ENCODE data around the gene NGEF. TPM values are rescaled to one million over a fixed set of nuclear protein-coding genes. Genes with fewer than 3 reads are reported as not detected.

The NGEF gene
- total and polyA plus RNA-seq, 2 donors, result 4.1 to 4.2 TPM

GRCh38 chr2:232898592-232899543 lies 114.2 kb downstream of the NGEF start:
- no peak for DNase-seq (ENCODE audit: extremely low spot score)
- no peaks in the 10 kb centered on the region for H3K36me3 ChIP-seq (ENCODE audit: insufficient read depth)
- H3K27ac ChIP-seq (ENCODE audit: low read depth), result no peak overlapping the region
- H3K4me1 ChIP-seq (ENCODE audit: insufficient read depth), result no peaks in the 10 kb centered on the region
- H3K4me3 ChIP-seq (ENCODE audit: low read depth, low read length), result no peak overlapping the region
- WGBS, result 63% methylated on average over 18 of the region's 18 CpGs

DNA sequence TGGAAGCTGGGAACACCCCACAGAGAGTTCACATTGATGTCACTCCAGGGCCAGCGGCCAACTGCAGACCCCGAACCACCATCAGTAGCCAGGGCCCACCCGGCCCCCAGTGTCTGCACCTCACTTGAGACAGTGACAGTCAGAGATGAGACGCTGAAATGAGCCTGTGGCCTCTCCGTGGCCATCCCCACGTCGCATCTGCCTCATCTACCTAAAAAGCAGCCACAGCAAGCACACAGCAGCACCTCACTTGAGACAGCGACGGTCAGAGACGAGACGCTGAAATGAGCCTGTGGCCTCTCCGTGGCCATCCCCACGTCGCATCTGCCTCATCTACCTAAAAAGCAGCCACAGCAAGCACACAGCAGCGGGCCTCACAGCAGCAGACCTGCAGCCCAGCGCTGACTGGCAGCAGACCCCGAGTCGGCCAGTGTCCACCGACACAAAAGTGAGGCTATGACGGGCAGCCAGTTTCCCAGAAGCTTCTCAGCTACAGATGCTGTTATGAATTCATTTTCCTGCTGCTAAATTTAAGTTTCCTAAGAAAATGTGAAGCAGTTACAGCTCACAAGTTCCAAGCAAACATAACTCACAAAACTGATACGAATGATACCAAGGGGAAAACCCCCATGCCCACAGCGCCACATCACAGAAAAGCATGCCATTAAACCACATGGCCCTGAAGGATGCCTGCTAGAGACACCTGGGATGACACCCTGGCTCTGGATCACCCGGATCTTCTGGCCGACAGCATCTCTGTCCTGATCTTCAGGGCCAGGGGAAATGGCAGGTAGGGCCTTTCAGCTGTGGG lies 115.3 kb downstream of the NGEF start:
- no peak overlapping the region for H3K27ac ChIP-seq (ENCODE audit: low read depth)
- no peak for DNase-seq (ENCODE audit: extremely low spot score)
- 92% methylated on average over 24 of the region's 24 CpGs for WGBS
- H3K4me3 ChIP-seq (ENCODE audit: low read depth, low read length), result no peak overlapping the region
- H3K4me1 ChIP-seq (ENCODE audit: insufficient read depth), result no peaks in the 10 kb centered on the region
- H3K36me3 ChIP-seq (ENCODE audit: insufficient read depth), result no peaks in the 10 kb centered on the region

GRCh38 chr2:232896720-232897597 lies 116.1 kb downstream of the NGEF start:
- no peaks in the 10 kb centered on the region for H3K4me1 ChIP-seq (ENCODE audit: insufficient read depth)
- H3K27ac ChIP-seq (ENCODE audit: low read depth), result no peak overlapping the region
- no peaks in the 10 kb centered on the region for H3K36me3 ChIP-seq (ENCODE audit: insufficient read depth)
- no peak for DNase-seq (ENCODE audit: extremely low spot score)
- no peak overlapping the region for H3K4me3 ChIP-seq (ENCODE audit: low read depth, low read length)
- 92% methylated on average over 9 of the region's 9 CpGs for whole genome bisulfite sequencing

DNA sequence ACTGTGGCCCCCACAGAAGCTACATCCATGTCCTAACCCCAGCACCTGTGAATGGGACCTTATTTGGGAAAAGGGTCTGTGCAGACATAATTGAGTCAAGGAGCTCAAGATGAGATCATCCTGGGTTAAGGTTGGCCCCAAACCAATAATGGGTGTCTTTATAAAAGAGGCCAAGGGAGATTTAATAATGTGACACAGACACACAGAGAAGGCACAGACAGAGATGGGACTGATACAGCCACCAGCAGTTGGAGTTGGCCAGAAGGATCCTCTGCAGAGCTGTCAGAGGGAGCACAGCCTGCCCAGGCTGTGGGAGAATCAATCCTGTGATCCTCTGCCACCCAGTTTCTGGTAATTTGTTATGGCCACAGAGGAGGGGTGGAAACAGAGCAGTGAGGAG lies 116.9 kb downstream of the NGEF start:
- DNase-seq (ENCODE audit: extremely low spot score), result no peak
- no peak overlapping the region for H3K4me3 ChIP-seq (ENCODE audit: low read depth, low read length)
- no peak overlapping the region for H3K27ac ChIP-seq (ENCODE audit: low read depth)
- no peaks in the 10 kb centered on the region for H3K4me1 ChIP-seq (ENCODE audit: insufficient read depth)
- H3K36me3 ChIP-seq (ENCODE audit: insufficient read depth), result no peaks in the 10 kb centered on the region

- H3K36me3 ChIP-seq (ENCODE audit: insufficient read depth), result no peaks in the 10 kb centered on the region
- no peak overlapping the region for H3K27ac ChIP-seq (ENCODE audit: low read depth)
- 90% methylated on average over 19 of the region's 19 CpGs for WGBS
- no peak overlapping the region for H3K4me3 ChIP-seq (ENCODE audit: low read depth, low read length)
- no peaks in the 10 kb centered on the region for H3K4me1 ChIP-seq (ENCODE audit: insufficient read depth)
- DNase-seq (ENCODE audit: extremely low spot score), result no peak
Measured at GRCh38 chr2:232894746-232895145, 118.3 kb downstream of the NGEF start.

GRCh38 chr2:232894251-232894650 lies 118.8 kb downstream of the NGEF start:
- no peak overlapping the region for H3K27ac ChIP-seq (ENCODE audit: low read depth)
- H3K4me1 ChIP-seq (ENCODE audit: insufficient read depth), result no peaks in the 10 kb centered on the region
- H3K4me3 ChIP-seq (ENCODE audit: low read depth, low read length), result no peak overlapping the region
- no peaks in the 10 kb centered on the region for H3K36me3 ChIP-seq (ENCODE audit: insufficient read depth)
- WGBS, result 88% methylated on average over 9 of the region's 9 CpGs
- DNase-seq (ENCODE audit: extremely low spot score), result no peak

GRCh38 chr2:232893834-232894233 lies 119.2 kb downstream of the NGEF start:
- H3K27ac ChIP-seq (ENCODE audit: low read depth), result no peak overlapping the region
- 94% methylated on average over 8 of the region's 8 CpGs for WGBS
- no peak for DNase-seq (ENCODE audit: extremely low spot score)

GRCh38 chr2:232892843-232893242 lies 120.2 kb downstream of the NGEF start:
- no peak for DNase-seq (ENCODE audit: extremely low spot score)
- no peak overlapping the region for H3K4me3 ChIP-seq (ENCODE audit: low read depth, low read length)
- no peaks in the 10 kb centered on the region for H3K4me1 ChIP-seq (ENCODE audit: insufficient read depth)
- H3K36me3 ChIP-seq (ENCODE audit: insufficient read depth), result no peaks in the 10 kb centered on the region
- WGBS, result 91% methylated on average over 20 of the region's 20 CpGs
- no peak overlapping the region for H3K27ac ChIP-seq (ENCODE audit: low read depth)

More at GRCh38 chr2:232893834-232894233, 119.2 kb downstream of the NGEF start:
- no peaks in the 10 kb centered on the region for H3K36me3 ChIP-seq (ENCODE audit: insufficient read depth)
- no peak overlapping the region for H3K4me3 ChIP-seq (ENCODE audit: low read depth, low read length)
- H3K4me1 ChIP-seq (ENCODE audit: insufficient read depth), result no peaks in the 10 kb centered on the region

DNA sequence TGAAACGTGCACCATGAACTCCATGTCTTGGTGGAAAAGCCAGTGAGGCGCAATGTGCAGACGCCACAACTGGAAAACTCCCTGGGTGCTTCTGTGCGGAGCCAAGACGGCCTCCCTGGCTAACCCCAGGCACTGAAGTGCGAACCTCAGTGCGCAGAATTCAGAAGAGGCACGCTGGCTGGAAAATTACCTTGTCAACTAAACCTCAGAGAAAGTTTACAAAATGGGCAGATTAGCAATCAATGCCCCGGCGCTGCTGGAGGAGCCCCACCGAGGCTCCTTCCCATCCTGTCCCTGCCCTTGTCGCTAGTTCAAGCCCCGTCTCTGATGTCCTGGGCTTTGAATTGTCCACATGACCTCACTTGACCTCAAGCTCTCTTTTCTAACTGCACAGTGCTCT lies 120.8 kb downstream of the NGEF start:
- Histone ChIP-seq H3K27ac (ENCODE audit: low read depth) (no peak overlapping the region), H3K4me1 (ENCODE audit: insufficient read depth) (no peaks in the 10 kb centered on the region), H3K36me3 (ENCODE audit: insufficient read depth) (no peaks in the 10 kb centered on the region), H3K4me3 (ENCODE audit: low read depth, low read length) (no peak overlapping the region)
- 93% methylated on average over 13 of the region's 13 CpGs for WGBS
- no peak for DNase-seq (ENCODE audit: extremely low spot score)

- no peak for DNase-seq (ENCODE audit: extremely low spot score)
- H3K27ac ChIP-seq (ENCODE audit: low read depth), result no peak overlapping the region
- WGBS, result 62% methylated on average over 11 of the region's 11 CpGs
- no peaks in the 10 kb centered on the region for H3K36me3 ChIP-seq (ENCODE audit: insufficient read depth)
- H3K4me3 ChIP-seq (ENCODE audit: low read depth, low read length), result no peak overlapping the region
- H3K4me1 ChIP-seq (ENCODE audit: insufficient read depth), result no peaks in the 10 kb centered on the region
Measured at GRCh38 chr2:232891621-232892071, 121.4 kb downstream of the NGEF start.

DNA sequence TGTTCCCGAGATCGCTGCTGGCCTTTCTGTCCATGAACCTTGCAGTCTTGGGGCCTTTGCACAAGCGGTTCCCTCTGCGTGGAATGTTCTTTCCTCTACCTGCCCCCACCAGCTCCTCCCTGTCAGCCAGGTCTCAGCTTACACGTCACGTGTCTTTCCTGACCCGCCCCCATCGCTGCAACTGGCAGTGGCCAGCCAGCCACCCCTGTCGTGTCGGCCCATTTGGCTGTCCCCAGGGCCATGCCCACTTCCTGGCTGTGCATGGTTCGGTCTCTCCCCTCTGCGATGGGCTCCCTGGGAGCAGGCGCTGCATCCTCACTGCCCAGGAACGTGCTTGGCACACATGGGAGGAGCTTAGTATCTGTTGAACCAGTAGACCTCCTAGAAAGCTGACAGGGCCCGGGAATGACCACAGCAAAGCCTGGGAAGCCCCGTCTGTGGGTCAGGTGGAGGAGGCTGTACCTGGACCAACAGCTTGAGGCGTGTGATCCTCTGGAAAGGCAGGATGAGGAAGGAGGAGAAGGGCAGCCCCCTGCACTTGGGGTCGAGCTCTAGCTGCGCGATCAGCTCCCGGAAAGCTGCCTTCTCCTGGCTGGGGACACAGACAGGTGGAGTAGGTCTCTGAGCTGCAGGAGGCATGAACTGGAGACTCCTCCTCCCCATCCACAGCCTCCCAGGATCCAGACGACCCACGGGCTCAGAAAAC lies 122.0 kb downstream of the NGEF start:
- DNase-seq (ENCODE audit: extremely low spot score), result no peak
- no peak overlapping the region for H3K27ac ChIP-seq (ENCODE audit: low read depth)
- H3K4me1 ChIP-seq (ENCODE audit: insufficient read depth), result no peaks in the 10 kb centered on the region
- H3K36me3 ChIP-seq (ENCODE audit: insufficient read depth), result no peaks in the 10 kb centered on the region
- no peak overlapping the region for H3K4me3 ChIP-seq (ENCODE audit: low read depth, low read length)
- WGBS, result 33% methylated on average over 23 of the region's 23 CpGs

- 81% methylated on average over 11 of the region's 11 CpGs for WGBS
- DNase-seq (ENCODE audit: extremely low spot score), result no peak
- no peak overlapping the region for H3K27ac ChIP-seq (ENCODE audit: low read depth)
- no peaks in the 10 kb centered on the region for H3K4me1 ChIP-seq (ENCODE audit: insufficient read depth)
- no peaks in the 10 kb centered on the region for H3K36me3 ChIP-seq (ENCODE audit: insufficient read depth)
- H3K4me3 ChIP-seq (ENCODE audit: low read depth, low read length), result no peak overlapping the region
Measured at GRCh38 chr2:232890536-232890895, 122.5 kb downstream of the NGEF start.

Data from urinary bladder (tissue), 4 donors.